Stimulated activated CD4-positive, alpha-beta T cell treated with anti-CD3 and anti-CD28 coated beads, Interleukin-12 subunit alpha, Interleukin-12 subunit beta, amount 100 ng/mL, for 48 hours (primary cell): ENCODE data around the gene TAGLN2.
A peak's percentile ranks its signal among the peaks of the same experiment; 100 is the strongest.

Source experiments
- DNase-seq, 3 donors: peaks; one replicate each; pipeline ENCODE4 v3.0.0-alpha.2; 2020; ENCODE audit warnings: low read depth in 2 of 3, low spot score in 1 of 3

TAGLN2 gene

GRCh38 chr1:159949981-159950381 is 24.7 kb upstream of the TAGLN2 start:
- no peak for DNase-seq

- no peak for DNase-seq
Measured at GRCh38 chr1:159949123-159949522, 23.8 kb upstream of the TAGLN2 start.

- DNase-seq: no peak
Measured at GRCh38 chr1:159947942-159948341, 22.6 kb upstream of the TAGLN2 start.

GRCh38 chr1:159946242-159947187 is 21.2 kb upstream of the TAGLN2 start:
- DNase-seq: no peak

GRCh38 chr1:159945483-159946241 is 20.4 kb upstream of the TAGLN2 start, which contains the start of gene IGSF9:
Gene IGSF9 (minus strand): TSS chr1:159945613. CDS start chr1:159943454, 2,159 bp downstream.
- peak in 2 of 3 donors; percentile 35 to 37 for DNase-seq

GRCh38 chr1:159944623-159945455 is 19.5 kb upstream of the TAGLN2 start:
- DNase-seq: no peak

GRCh38 chr1:159943908-159944622 is 18.8 kb upstream of the TAGLN2 start:
- no peak for DNase-seq

GRCh38 chr1:159943278-159943640 is 18.0 kb upstream of the TAGLN2 start:
- no peak for DNase-seq

GRCh38 chr1:159942632-159943277 is 17.4 kb upstream of the TAGLN2 start:
- DNase-seq: no peak

- no peak for DNase-seq
Measured at GRCh38 chr1:159941591-159942560, 16.6 kb upstream of the TAGLN2 start.

- DNase-seq: no peak
Measured at GRCh38 chr1:159941141-159941540, 15.8 kb upstream of the TAGLN2 start.

GRCh38 chr1:159940006-159940620 is 14.8 kb upstream of the TAGLN2 start:
- DNase-seq: no peak

GRCh38 chr1:159939678-159940002 is 14.3 kb upstream of the TAGLN2 start:
- DNase-seq: no peak

GRCh38 chr1:159938905-159939677 is 13.8 kb upstream of the TAGLN2 start:
- DNase-seq: no peak

GRCh38 chr1:159938211-159938852 is 13.0 kb upstream of the TAGLN2 start:
- DNase-seq: no peak

GRCh38 chr1:159937054-159937750 is 11.9 kb upstream of the TAGLN2 start:
- no peak for DNase-seq
